Keratinocyte (primary cell): ENCODE data around the gene FAT1.

Source experiments
- CTCF ChIP-seq, 3 experiments: IDR thresholded peaks in 1 of 3; conservative IDR thresholded peaks in 1 of 3; optimal IDR thresholded peaks in 1 of 3; 2 replicates in 2 of 3; 3 replicates in 1 of 3; pipeline versions ENCODE3 to v1.5.1; 2011; ENCODE audit warnings: low read length in 3 of 3, mild to moderate bottlenecking in 3 of 3, moderate library complexity in 2 of 3, control low read depth in 1 of 3, inconsistent platforms in 1 of 3; ENCODE audit not compliant: insufficient read depth in 2 of 3; ENCODE audit errors: extremely low read depth in 1 of 3
- EZH2 ChIP-seq: IDR thresholded peaks from one replicate; pipeline ENCODE4 v1.6.1; 2012; ENCODE audit warnings: inconsistent platforms, mild to moderate bottlenecking, low read length, moderate library complexity

DNA sequence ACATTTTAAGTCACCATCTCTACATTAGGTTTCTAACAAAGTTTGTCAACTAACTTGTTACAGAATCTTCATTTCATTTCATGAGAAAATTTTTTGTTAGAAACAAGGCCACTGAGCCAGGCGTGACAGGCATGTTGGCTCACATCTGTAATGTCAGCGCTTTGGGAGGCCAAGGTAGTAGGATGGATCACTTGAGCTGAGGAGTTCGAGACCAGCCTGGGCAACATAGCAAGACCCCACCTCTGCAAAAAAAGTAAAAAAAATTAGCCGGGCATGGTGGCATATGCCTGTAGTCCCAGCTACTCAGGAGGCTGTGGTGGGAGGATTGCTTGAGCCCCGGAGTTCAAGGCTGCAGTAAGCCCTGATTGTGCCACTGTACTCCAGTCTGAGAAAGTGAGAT lies 32.3 kb downstream of the FAT1 start:
- TF ChIP-seq CTCF (optimal IDR thresholded peaks at IDR 0.05 in 1 of 3, IDR thresholded peaks at IDR 0.05 in 1 of 3, conservative IDR thresholded peaks at IDR 0.05 in 1 of 3; ENCODE audit: extremely low read depth in 1 of 3, insufficient read depth in 2 of 3, low read length in 3 of 3) (no peak), EZH2 (no peak)
